C4-2B (cell line): ENCODE results near the gene RNF187.

Experiments
- H3K27ac ChIP-seq: fragments of 450-650 bp; 2 replicates; pipeline ENCODE4 v1.5.1; 2017
- CTCF ChIP-seq: fragments of 450-650 bp; conservative IDR thresholded peaks from 2 replicates; pipeline ENCODE4 v1.5.1; 2017; ENCODE audit warnings: mild to moderate bottlenecking
- ZFX ChIP-seq: fragments of 450-650 bp; IDR thresholded peaks from 2 replicates; pipeline ENCODE4 v1.6.1; 2017

RNF187 gene

GRCh38 chr1:228530951-228531731 is 44.0 kb downstream of the RNF187 start:
- H3K27ac ChIP-seq = no peak overlapping the region
- TF ChIP-seq ZFX (no peak), CTCF (no peak)

DNA sequence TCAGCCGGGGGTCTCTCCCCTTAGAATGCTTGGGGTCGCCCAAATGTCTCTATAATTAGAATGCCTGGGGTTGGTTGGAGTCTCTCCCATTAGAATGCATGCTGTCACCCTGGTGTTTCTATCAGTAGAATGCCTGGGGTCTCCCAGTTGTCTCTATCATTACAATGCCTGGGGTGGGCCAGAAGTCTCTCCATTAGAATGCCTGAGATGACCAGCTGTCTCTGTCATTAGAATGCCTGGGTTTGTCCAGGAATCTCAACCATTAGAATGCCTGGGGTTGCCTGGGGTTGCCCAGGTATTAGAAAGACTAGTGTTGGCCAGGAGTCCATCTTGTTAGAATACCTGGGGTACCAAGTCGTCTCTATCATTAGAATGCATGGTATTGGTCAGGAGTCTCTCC is 51.6 kb downstream of the RNF187 start:
- H3K27ac ChIP-seq = no peak overlapping the region
- TF ChIP-seq ZFX (no peak), CTCF (no peak)

GRCh38 chr1:228540161-228540917 is 53.2 kb downstream of the RNF187 start:
- TF ChIP-seq CTCF = no peak
- no peak for TF ChIP-seq ZFX
- H3K27ac ChIP-seq = no peak overlapping the region

DNA sequence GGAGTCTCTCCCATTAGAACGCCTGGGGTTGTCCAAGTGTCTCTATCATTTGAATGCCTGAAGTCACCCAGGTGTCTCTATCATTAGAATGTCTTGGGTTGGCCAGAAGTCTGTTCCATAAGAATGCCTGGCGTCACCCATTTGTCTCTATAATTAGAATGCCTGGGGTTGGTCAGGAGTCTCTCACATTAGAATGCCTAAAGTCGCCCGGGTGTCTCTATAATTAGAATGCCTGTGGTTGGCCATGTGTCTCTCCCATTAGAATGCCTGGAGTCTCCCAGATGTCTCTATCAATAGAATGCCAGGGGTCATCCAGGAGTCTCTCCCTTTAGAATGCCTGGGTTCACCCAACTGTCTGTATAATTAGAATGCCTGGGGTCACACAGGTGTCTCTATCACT is 54.5 kb downstream of the RNF187 start:
- H3K27ac ChIP-seq = no peak overlapping the region
- TF ChIP-seq ZFX (no peak), CTCF (no peak)

DNA sequence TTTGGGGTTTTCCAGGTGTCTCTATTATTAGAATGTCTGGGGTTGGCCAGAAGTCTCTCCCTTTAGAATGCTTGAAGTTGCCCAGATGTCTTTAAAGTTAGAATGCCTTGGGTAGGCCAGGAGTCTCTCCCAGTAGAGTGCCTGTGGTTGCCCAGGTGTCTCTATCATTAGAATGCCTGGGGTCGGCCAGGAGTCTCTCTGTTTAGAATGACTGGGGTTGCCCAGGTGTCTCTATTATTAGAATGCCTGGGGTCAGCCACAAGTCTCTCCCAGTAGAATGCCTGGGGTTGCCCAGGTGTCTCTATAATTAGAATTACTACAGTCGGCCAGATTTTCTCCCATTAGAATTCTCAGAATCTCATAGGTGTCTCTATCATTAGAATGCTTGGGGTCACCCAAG is 55.2 kb downstream of the RNF187 start:
- H3K27ac ChIP-seq = no peak overlapping the region
- TF ChIP-seq CTCF (no peak), ZFX (no peak)

DNA sequence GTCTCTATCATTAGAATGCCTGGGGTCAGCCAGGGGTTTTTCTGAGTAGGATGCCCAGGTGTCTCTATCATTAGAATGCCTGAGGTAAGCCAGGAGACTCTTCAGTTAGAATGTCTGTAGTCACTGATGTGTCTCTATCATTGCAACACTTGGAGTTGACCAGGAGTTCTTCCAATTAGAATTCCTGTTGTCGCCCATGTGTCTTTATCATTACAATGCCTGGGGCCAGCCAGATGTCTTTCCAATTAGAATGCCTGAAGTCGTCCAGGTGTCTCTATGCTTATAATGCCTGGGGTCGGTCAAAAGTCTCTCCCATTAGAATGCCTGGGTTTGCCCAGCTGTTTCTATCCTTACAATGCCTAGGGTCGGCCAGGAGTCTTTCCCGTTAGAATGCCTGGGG is 55.8 kb downstream of the RNF187 start:
- H3K27ac ChIP-seq = no peak overlapping the region
- TF ChIP-seq ZFX = no peak
- TF ChIP-seq CTCF = no peak

DNA sequence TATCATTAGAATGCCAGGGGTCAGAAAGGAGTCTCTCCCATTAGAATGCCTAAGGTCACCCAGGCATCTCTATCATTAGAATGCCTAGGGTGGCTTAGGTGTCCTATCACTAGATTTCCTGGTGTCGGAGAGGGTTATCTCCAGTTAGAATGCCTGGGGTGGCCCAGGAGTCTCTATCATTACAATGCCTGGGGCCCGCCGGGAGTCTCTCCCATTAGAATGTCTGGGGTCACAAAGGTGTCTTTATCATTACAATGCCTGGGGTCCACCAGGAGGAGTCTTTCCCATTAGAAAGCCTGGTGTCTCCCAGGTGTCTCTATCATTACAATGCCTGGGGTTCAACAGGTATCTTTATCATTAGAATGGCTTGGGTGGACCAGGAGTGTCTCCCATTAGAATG is 56.2 kb downstream of the RNF187 start:
- TF ChIP-seq CTCF (no peak), ZFX (no peak)
- H3K27ac ChIP-seq = no peak overlapping the region
